Activated T-helper 17 cell treated with anti-CD3 and anti-CD28 coated beads, Interleukin-2, amount 50 U/mL, for 72 hours (primary cell): ENCODE data around the gene CCDC183. TPM values are rescaled to one million over a fixed set of nuclear protein-coding genes. Genes with fewer than 3 reads are reported as not detected.

Experiments used
- ATAC-seq: fragments of 150-1000 bp; cut with Tn5 transposase; replicated peaks from 2 replicates; pipeline ENCODE4 v1.10.0; 2021; ENCODE audit warnings: mild to moderate bottlenecking, moderate library complexity
- H3K27ac Mint-ChIP-seq: one replicate; pipeline ENCODE4 v1.8.0; 2022; ENCODE audit warnings: mixed read lengths
- H3K27me3 Mint-ChIP-seq: one replicate; pipeline ENCODE4 v1.8.0; 2022; ENCODE audit warnings: mixed read lengths
- H3K36me3 Mint-ChIP-seq: one replicate; pipeline ENCODE4 v1.8.0; 2022; ENCODE audit warnings: low read depth, mild to moderate bottlenecking, mixed read lengths
- H3K4me1 Mint-ChIP-seq: one replicate; pipeline ENCODE4 v1.8.0; 2022; ENCODE audit warnings: mixed read lengths
- H3K4me3 Mint-ChIP-seq: one replicate; pipeline ENCODE4 v1.8.0; 2022; ENCODE audit warnings: mild to moderate bottlenecking, mixed read lengths
- H3K9me3 Mint-ChIP-seq: one replicate; pipeline ENCODE4 v1.8.0; 2022; ENCODE audit warnings: mixed read lengths
- total RNA-seq, 2 donors: library from RNA; stranded (reverse); gene quantifications; one replicate each; pipeline ENCODE4 v1.2.3, GENCODE V29; 2022

The CCDC183 gene
- total RNA-seq, 2 donors from 2014 or later: 0.41 to 2.1 TPM

GRCh38 chr9:136814725-136815421 is 18.7 kb downstream of the CCDC183 start:
- peak overlapping the region; percentile 58 for H3K27ac Mint-ChIP-seq

GRCh38 chr9:136815422-136815782 is 19.3 kb downstream of the CCDC183 start:
- H3K27ac Mint-ChIP-seq: peak overlapping the region; percentile 58
- H3K4me1 Mint-ChIP-seq: peaks cover 16% of the 10 kb centered on the region
- ATAC-seq: no peak
- no peak overlapping the region for H3K4me3 Mint-ChIP-seq
- H3K36me3 Mint-ChIP-seq: peaks cover 63% of the 10 kb centered on the region
- H3K27me3 Mint-ChIP-seq: no peaks in the 10 kb centered on the region
- no peaks in the 10 kb centered on the region for H3K9me3 Mint-ChIP-seq

More at GRCh38 chr9:136814725-136815421, 18.7 kb downstream of the CCDC183 start:
- Mint-ChIP-seq H3K4me3 (no peak overlapping the region), H3K4me1 (peaks cover 16% of the 10 kb centered on the region), H3K36me3 (peaks cover 67% of the 10 kb centered on the region), H3K9me3 (no peaks in the 10 kb centered on the region), H3K27me3 (no peaks in the 10 kb centered on the region)
- ATAC-seq: no peak

- Mint-ChIP-seq H3K4me1 (peaks cover 4% of the 10 kb centered on the region), H3K36me3 (peaks cover 45% of the 10 kb centered on the region), H3K9me3 (no peaks in the 10 kb centered on the region), H3K27ac (no peak overlapping the region), H3K4me3 (no peak overlapping the region), H3K27me3 (no peaks in the 10 kb centered on the region)
- no peak for ATAC-seq
Observed at GRCh38 chr9:136820971-136821825, 25.1 kb downstream of the CCDC183 start.

GRCh38 chr9:136821826-136822544 is 25.8 kb downstream of the CCDC183 start:
- H3K4me1 Mint-ChIP-seq: peaks cover 4% of the 10 kb centered on the region
- H3K27me3 Mint-ChIP-seq: no peaks in the 10 kb centered on the region
- H3K36me3 Mint-ChIP-seq: peaks cover 42% of the 10 kb centered on the region
- H3K4me3 Mint-ChIP-seq: no peak overlapping the region
- no peaks in the 10 kb centered on the region for H3K9me3 Mint-ChIP-seq
- no peak overlapping the region for H3K27ac Mint-ChIP-seq
- ATAC-seq: no peak

- H3K4me3 Mint-ChIP-seq: no peak overlapping the region
Observed at GRCh38 chr9:136823136-136824046, 27.3 kb downstream of the CCDC183 start.

GRCh38 chr9:136824496-136825225 is 28.5 kb downstream of the CCDC183 start:
- peaks cover 21% of the 10 kb centered on the region for H3K36me3 Mint-ChIP-seq
- H3K27ac Mint-ChIP-seq: no peak overlapping the region
- no peaks in the 10 kb centered on the region for H3K9me3 Mint-ChIP-seq
- no peak for ATAC-seq
- peaks cover 4% of the 10 kb centered on the region for H3K4me1 Mint-ChIP-seq
- H3K4me3 Mint-ChIP-seq: no peak overlapping the region
- H3K27me3 Mint-ChIP-seq: no peaks in the 10 kb centered on the region

More at GRCh38 chr9:136823136-136824046, 27.3 kb downstream of the CCDC183 start:
- ATAC-seq: no peak
- H3K4me1 Mint-ChIP-seq: peaks cover 4% of the 10 kb centered on the region
- peaks cover 28% of the 10 kb centered on the region for H3K36me3 Mint-ChIP-seq
- H3K9me3 Mint-ChIP-seq: no peaks in the 10 kb centered on the region
- no peak overlapping the region for H3K27ac Mint-ChIP-seq
- no peaks in the 10 kb centered on the region for H3K27me3 Mint-ChIP-seq

- no peak overlapping the region for H3K4me3 Mint-ChIP-seq
- no peaks in the 10 kb centered on the region for H3K9me3 Mint-ChIP-seq
- no peaks in the 10 kb centered on the region for H3K27me3 Mint-ChIP-seq
- peaks cover 21% of the 10 kb centered on the region for H3K36me3 Mint-ChIP-seq
- H3K4me1 Mint-ChIP-seq: peaks cover 4% of the 10 kb centered on the region
- no peak overlapping the region for H3K27ac Mint-ChIP-seq
- ATAC-seq: no peak
Observed at GRCh38 chr9:136825295-136826187, 29.4 kb downstream of the CCDC183 start.

- no peak for ATAC-seq
- Mint-ChIP-seq H3K4me3 (no peak overlapping the region), H3K4me1 (no peaks in the 10 kb centered on the region), H3K36me3 (peaks cover 21% of the 10 kb centered on the region), H3K27ac (no peak overlapping the region), H3K27me3 (no peaks in the 10 kb centered on the region), H3K9me3 (no peaks in the 10 kb centered on the region)
Observed at GRCh38 chr9:136826188-136826541, 30.0 kb downstream of the CCDC183 start.

- Mint-ChIP-seq H3K4me1 (no peaks in the 10 kb centered on the region), H3K27ac (no peak overlapping the region), H3K9me3 (no peaks in the 10 kb centered on the region), H3K4me3 (no peak overlapping the region), H3K36me3 (peaks cover 21% of the 10 kb centered on the region), H3K27me3 (no peaks in the 10 kb centered on the region)
- no peak for ATAC-seq
Observed at GRCh38 chr9:136826703-136827582, 30.8 kb downstream of the CCDC183 start.

- Mint-ChIP-seq H3K4me1 (no peaks in the 10 kb centered on the region), H3K4me3 (no peak overlapping the region), H3K9me3 (no peaks in the 10 kb centered on the region), H3K27ac (no peak overlapping the region), H3K27me3 (no peaks in the 10 kb centered on the region), H3K36me3 (peaks cover 21% of the 10 kb centered on the region)
- no peak for ATAC-seq
Observed at GRCh38 chr9:136827794-136828473, 31.8 kb downstream of the CCDC183 start.

- no peaks in the 10 kb centered on the region for H3K9me3 Mint-ChIP-seq
- no peak overlapping the region for H3K4me3 Mint-ChIP-seq
- no peak overlapping the region for H3K27ac Mint-ChIP-seq
- H3K27me3 Mint-ChIP-seq: no peaks in the 10 kb centered on the region
- no peaks in the 10 kb centered on the region for H3K4me1 Mint-ChIP-seq
- ATAC-seq: no peak
- peaks cover 16% of the 10 kb centered on the region for H3K36me3 Mint-ChIP-seq
Observed at GRCh38 chr9:136828474-136829140, 32.5 kb downstream of the CCDC183 start.
